Esophagus muscularis mucosa (tissue), 4 donors: ENCODE data around the gene NNAT. TPM values are rescaled to one million over a fixed set of nuclear protein-coding genes. Genes with fewer than 3 reads are reported as not detected.
"Not testable (repeated sequence)": the region's sequence is repeated elsewhere in the genome, so short reads cannot be mapped to it uniquely, and the experiment has no call there.

Experiments
- DNase-seq: peaks from one replicate; pipeline ENCODE4 v3.0.0-alpha.2; 2017; ENCODE audit errors: extremely low spot score
- H3K27ac ChIP-seq, 4 donors: fragments of 200-600 bp; sonication (generic); replicated peaks in 1 of 4; 1 replicate in 3 of 4; 2 replicates in 1 of 4; pipeline ENCODE4 v1.5.1; 2016 to 2019; ENCODE audit warnings: mild to moderate bottlenecking in 1 of 4
- H3K27me3 ChIP-seq, 4 donors: fragments of 200-600 bp; sonication (generic); one replicate each; pipeline versions ENCODE4 v1.5.1 to v1.6.0; 2016 to 2019
- H3K36me3 ChIP-seq, 4 donors: fragments of 200-600 bp; sonication (generic); one replicate each; pipeline ENCODE4 v1.5.1; 2016 to 2019
- H3K4me1 ChIP-seq, 4 donors: fragments of 200-600 bp; sonication (generic); one replicate each; pipeline ENCODE4 v1.5.1; 2016 to 2019
- H3K4me3 ChIP-seq, 4 donors: fragments of 200-600 bp; sonication (generic); 1 replicate in 2 of 4; 2 replicates in 2 of 4; pipeline ENCODE4 v1.5.1; 2016 to 2019; ENCODE audit warnings: mild to moderate bottlenecking in 4 of 4, moderate library complexity in 1 of 4
- H3K9me3 ChIP-seq, 4 donors: fragments of 200-600 bp; sonication (generic); 1 replicate in 3 of 4; 2 replicates in 1 of 4; pipeline ENCODE4 v1.5.1; 2016 to 2019
- EP300 ChIP-seq: sonication (generic); formaldehyde crosslinking; IDR thresholded peaks from one replicate; pipeline ENCODE4 v1.6.1; 2017; ENCODE audit warnings: antibody characterized with exemption
- POLR2A ChIP-seq: fragments of 450-650 bp; IDR thresholded peaks from one replicate; pipeline ENCODE4 v1.6.1; 2017; ENCODE audit warnings: antibody characterized with exemption, moderate library complexity, mild to moderate bottlenecking, low read depth
- POLR2AphosphoS5 ChIP-seq, 2 donors: sonication (generic); formaldehyde crosslinking; IDR thresholded peaks; one replicate each; pipeline ENCODE4 v1.6.1; 2017; ENCODE audit warnings: antibody characterized with exemption in 2 of 2
- WGBS: methylation state at CpG from one replicate; pipeline ENCODE4 v1.1.5; 2018; 5-methylcytosine and 5-hydroxymethylcytosine counted together
- intact Hi-C: fragments of 100-400 bp; cut with DNase I; formaldehyde crosslinking; loops from one replicate; pipeline ENCODE4 v1.15.1; 2023
- total RNA-seq, 4 donors: library from RNA; depleted of rRNA; stranded (reverse); fragments of >200 nt; gene quantifications; one replicate each; pipeline versions ENCODE4 v1.1.0 to v1.2.1, GENCODE V29; 2016
- TF ChIP-seq, protein P1 (sequence below), 3 experiments: fragments of 200-600 bp in 2 of 3; fragments of 450-650 bp in 1 of 3; sonication (generic) in 2 of 3; IDR thresholded peaks; one replicate each; pipeline ENCODE4 v1.5.1; 2017 to 2019; ENCODE audit warnings: antibody characterized with exemption in 3 of 3, mild to moderate bottlenecking in 2 of 3, moderate library complexity in 1 of 3

Gene NNAT, protein sequence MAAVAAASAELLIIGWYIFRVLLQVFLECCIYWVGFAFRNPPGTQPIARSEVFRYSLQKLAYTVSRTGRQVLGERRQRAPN
- 10 to 100 TPM in 1 of 4 donors, 1 to 10 TPM in 3; 2.6 to 14.1 (median 9.1) TPM for total RNA-seq

DNA sequence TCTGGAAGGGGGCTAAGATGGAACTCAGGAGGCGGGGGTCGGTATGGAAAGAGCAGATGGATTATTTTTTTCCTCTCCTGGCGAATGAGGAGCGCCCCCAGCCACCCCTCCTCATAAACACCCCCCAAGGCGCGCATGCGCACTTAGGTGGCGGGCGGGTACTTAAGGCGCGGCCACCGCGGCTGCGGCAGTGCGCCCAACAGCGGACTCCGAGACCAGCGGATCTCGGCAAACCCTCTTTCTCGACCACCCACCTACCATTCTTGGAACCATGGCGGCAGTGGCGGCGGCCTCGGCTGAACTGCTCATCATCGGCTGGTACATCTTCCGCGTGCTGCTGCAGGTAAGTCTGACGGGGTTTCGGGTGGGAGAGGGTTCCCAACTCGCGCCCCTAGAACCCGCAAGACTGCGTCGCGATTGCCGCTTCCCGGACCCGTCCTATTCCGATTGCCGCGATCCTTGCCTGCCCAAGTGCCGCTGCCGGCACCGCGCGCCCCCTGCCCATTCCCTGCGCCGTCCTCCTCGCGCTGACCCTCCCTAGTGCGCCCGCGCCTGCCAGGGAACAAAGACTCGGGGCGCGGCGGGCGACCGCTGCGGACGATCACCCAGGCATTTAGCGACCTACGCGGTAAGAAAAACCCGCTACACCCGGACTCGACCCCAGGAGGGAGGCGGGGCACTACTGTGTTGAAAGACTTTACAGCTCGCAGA, at the start of gene NNAT:
Gene NNAT (plus strand): TSS at position 190 of the 711 bp plus-strand sequence. CDS start 82 bp downstream, at position 272.
- peak within 1 kb of the TSS; percentile 74 to 97 (median 86) for H3K27ac ChIP-seq
- H3K36me3 ChIP-seq: peaks cover 0 to 20% (median 14%) of the 10 kb centered on the region in 4 donors
- intact Hi-C loops: no loop called here
- no peaks in the 10 kb centered on the region for H3K9me3 ChIP-seq
- WGBS: 66% methylated on average over 69 of the region's 69 CpGs
- H3K4me3 ChIP-seq: peak within 1 kb of the TSS; percentile 41 to 52 (median 46)
- no peaks in the 10 kb centered on the region for H3K27me3 ChIP-seq
- H3K4me1 ChIP-seq: peaks cover 82 to 99% (median 98%) of the 10 kb centered on the region in 4 donors
- TF ChIP-seq POLR2A (no peak), POLR2AphosphoS5 (IDR thresholded peaks at IDR 0.05) (peak in 1 of 2 donors; percentile 21)
- DNase-seq: no peak

DNA sequence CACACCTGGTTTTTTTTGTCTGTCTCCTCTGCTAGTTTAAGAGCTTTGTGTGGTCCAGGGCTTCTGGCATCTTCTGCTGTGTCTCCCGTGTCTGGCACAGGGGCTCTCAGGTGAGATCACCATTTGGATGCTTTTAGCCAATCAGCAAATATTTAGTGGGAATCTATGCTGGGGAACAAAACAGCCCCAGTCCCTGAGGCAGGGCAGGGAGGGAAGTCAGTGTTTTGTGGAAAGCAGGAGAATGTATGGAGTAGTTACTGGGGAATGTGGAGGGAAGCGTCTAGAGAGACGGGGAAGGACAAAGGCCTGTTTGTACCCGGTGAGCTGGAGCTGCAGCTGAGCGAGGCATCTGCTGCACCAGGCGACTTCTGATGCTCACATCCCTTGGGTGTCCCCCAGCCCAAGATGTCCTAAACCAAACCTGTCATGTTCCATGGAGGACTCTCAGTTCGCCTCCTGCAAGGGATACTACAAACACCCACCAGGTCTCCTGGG, 49.3 kb upstream of the NNAT start:
- Histone ChIP-seq H3K4me1 (no peaks in the 10 kb centered on the region), H3K27ac (no peak overlapping the region), H3K27me3 (no peaks in the 10 kb centered on the region), H3K4me3 (no peak overlapping the region), H3K9me3 (no peaks in the 10 kb centered on the region), H3K36me3 (no peaks in the 10 kb centered on the region)
- intact Hi-C loops: no loop called here
- WGBS: 80% methylated on average over 7 of the region's 7 CpGs
- DNase-seq: no peak
- TF ChIP-seq, protein P1, sequence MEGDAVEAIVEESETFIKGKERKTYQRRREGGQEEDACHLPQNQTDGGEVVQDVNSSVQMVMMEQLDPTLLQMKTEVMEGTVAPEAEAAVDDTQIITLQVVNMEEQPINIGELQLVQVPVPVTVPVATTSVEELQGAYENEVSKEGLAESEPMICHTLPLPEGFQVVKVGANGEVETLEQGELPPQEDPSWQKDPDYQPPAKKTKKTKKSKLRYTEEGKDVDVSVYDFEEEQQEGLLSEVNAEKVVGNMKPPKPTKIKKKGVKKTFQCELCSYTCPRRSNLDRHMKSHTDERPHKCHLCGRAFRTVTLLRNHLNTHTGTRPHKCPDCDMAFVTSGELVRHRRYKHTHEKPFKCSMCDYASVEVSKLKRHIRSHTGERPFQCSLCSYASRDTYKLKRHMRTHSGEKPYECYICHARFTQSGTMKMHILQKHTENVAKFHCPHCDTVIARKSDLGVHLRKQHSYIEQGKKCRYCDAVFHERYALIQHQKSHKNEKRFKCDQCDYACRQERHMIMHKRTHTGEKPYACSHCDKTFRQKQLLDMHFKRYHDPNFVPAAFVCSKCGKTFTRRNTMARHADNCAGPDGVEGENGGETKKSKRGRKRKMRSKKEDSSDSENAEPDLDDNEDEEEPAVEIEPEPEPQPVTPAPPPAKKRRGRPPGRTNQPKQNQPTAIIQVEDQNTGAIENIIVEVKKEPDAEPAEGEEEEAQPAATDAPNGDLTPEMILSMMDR (IDR thresholded peaks at IDR 0.05): no peak
- TF ChIP-seq POLR2AphosphoS5 (IDR thresholded peaks at IDR 0.05) (no peak), EP300 (no peak), POLR2A (no peak)

DNA sequence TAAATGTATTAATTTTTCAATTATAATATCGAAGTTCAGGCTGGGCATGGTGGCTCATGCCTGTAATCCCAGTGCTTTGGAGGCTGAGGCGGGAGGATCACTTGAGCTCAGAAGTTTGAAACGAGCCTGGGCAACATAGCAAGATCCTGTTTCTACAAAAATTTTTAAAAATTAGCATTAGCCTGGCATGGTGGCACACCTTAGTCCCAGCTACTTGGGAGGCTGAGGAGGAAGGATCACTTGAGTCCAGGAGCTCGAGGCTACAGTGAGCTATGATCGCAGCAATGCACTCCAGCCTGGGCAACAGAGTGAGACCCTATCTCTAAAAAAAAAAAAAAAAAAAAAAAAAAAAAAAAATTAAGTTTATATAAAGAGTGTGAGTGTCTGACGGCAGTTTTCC, 48.6 kb upstream of the NNAT start:
- H3K36me3 ChIP-seq, H3K4me1 ChIP-seq, DNase-seq, H3K9me3 ChIP-seq, H3K4me3 ChIP-seq, H3K27me3 ChIP-seq, H3K27ac ChIP-seq, intact Hi-C loops: not testable (repeated sequence)
- 94% methylated on average over 6 of the region's 6 CpGs for WGBS

DNA sequence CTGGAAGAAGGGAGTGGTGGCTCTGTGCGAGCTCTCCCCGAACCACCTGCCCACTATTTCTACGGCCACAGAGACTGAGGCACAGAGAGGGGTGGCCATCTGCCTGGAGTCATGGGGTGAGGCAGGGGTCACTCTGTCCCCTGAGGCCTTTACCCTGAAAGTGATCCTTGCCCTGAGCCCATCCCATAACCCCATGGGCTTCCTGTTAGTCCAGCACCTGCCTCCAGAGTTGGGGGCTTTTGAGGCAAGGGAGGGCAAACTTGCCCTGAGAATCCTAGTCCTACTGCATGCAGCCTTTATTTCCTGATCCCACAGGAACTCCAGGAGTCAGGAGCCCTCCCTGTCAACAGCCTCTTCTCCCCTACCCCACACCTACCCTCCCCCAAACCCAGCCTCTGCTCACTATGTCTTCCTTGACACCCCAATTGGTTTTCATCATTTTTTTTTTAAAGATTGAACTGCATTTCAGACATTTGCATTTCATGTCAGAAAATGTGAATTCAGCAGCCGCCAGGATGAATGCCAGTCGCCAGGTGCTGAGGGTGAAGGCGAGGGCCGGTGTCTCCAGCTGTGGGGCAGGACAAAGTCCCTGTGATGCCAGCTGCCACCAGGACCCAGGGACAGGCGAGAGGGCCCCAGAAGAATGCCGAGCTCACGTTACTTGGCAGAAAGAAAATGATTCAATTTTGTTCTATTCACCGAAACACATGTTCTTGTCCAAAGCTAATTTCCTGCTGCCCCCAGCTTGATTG, 47.6 kb upstream of the NNAT start:
- Histone ChIP-seq H3K27ac (no peak overlapping the region), H3K27me3 (no peaks in the 10 kb centered on the region), H3K4me1 (no peaks in the 10 kb centered on the region), H3K9me3 (no peaks in the 10 kb centered on the region), H3K36me3 (no peaks in the 10 kb centered on the region), H3K4me3 (no peak overlapping the region)
- no peak for DNase-seq
- intact Hi-C loops: no loop called here
- WGBS: 78% methylated on average over 8 of the region's 11 CpGs
- no peak for TF ChIP-seq POLR2A
- TF ChIP-seq EP300: no peak
- TF ChIP-seq POLR2AphosphoS5 (IDR thresholded peaks at IDR 0.05): no peak
- TF ChIP-seq, protein P1 (IDR thresholded peaks at IDR 0.05): no peak

DNA sequence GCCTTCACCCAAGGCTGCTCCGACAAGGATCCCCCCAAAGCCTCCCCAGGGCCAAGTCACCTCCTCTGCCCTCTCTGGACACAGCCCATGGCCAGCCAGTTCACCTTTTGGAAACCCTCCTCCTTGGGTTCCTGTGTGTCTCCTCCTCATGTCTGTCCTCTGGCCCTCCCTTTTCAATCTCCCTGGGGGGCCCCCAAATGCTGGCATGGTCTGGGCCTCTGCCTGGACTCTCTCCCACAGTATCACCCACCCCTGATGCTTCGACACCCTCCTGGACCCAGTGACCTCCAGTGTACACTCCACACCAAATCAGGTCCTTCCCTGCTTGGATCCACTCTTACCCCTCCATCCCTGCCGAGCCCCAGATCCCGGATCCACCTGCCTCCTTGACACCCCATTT, 46.7 kb upstream of the NNAT start:
- no peaks in the 10 kb centered on the region for H3K4me1 ChIP-seq
- no peaks in the 10 kb centered on the region for H3K27me3 ChIP-seq
- H3K27ac ChIP-seq: no peak overlapping the region
- no peak for DNase-seq
- no peaks in the 10 kb centered on the region for H3K36me3 ChIP-seq
- no peak overlapping the region for H3K4me3 ChIP-seq
- intact Hi-C loops: no loop called here
- 85% methylated on average over 4 of the region's 4 CpGs for WGBS
- TF ChIP-seq EP300: no peak
- TF ChIP-seq POLR2A: no peak
- H3K9me3 ChIP-seq: no peaks in the 10 kb centered on the region

DNA sequence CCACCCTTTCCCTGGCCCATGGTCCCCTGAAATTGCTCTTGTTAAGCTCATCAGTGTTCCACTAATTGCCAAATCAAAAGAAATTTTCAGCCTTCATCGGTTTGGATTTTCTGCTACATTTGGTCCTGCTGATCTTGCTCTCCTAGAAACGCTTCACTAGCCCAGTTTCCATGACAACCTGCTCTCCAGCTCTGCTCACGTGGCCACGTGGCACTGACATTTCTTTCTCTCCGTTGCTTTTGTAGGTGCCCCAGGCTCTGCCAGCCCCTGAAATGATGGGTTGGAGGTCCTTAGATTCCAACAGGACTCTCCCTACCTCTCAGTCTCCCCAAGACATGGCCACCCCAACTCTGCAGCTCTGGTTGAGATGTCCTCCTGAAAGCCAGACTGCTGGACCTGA, 45.8 kb upstream of the NNAT start:
- no peak overlapping the region for H3K27ac ChIP-seq
- no peaks in the 10 kb centered on the region for H3K36me3 ChIP-seq
- TF ChIP-seq POLR2A (no peak), POLR2AphosphoS5 (IDR thresholded peaks at IDR 0.05) (no peak), EP300 (no peak)
- TF ChIP-seq, protein P1 (IDR thresholded peaks at IDR 0.05): no peak
- intact Hi-C loops: no loop called here
- 85% methylated on average over 5 of the region's 5 CpGs for WGBS
- DNase-seq: no peak
- H3K27me3 ChIP-seq: no peaks in the 10 kb centered on the region
- H3K4me1 ChIP-seq: no peaks in the 10 kb centered on the region
- H3K4me3 ChIP-seq: no peak overlapping the region
- H3K9me3 ChIP-seq: no peaks in the 10 kb centered on the region
